Endothelial cell of umbilical vein (primary cell): ENCODE measurements around the gene RNF113B. TPM values are rescaled to one million over a fixed set of nuclear protein-coding genes. Genes with fewer than 3 reads are reported as not detected.

Source experiments
- BruUV-seq: library from RNA; stranded (reverse); fragments of 400-500 nt; replicated peaks from 2 replicates; lab custom pipeline; 2021; lab: Mats Ljungman, UMichigan
- CTCF ChIA-PET: fragments of 300-600, 350-600 bp; sonication (Branson Sonifier 250); formaldehyde crosslinking; loops from one replicate; lab custom pipeline; 2021; ENCODE audit warnings: antibody characterized with exemption, inconsistent platforms; lab: Charles Lee
- POLR2A ChIA-PET: fragments of 300-600, 350-600 bp; sonication (Branson Sonifier 250); formaldehyde crosslinking; loops from one replicate; lab custom pipeline; 2021; ENCODE audit warnings: antibody characterized with exemption, inconsistent platforms; lab: Charles Lee
- DNase-seq: peaks from one replicate; pipeline ENCODE4 v3.0.0-alpha.2; 2011; ENCODE audit warnings: low read depth, low spot score
- FAIRE-seq: peaks from 2 replicates; lab custom pipeline; 2011; peaks lifted over from hg19 to GRCh38; lab: Jason Lieb, UNC
- H2AFZ ChIP-seq: 2 replicates; pipeline ENCODE4 v1.6.0; 2012; ENCODE audit warnings: low read depth, low read length, control low read depth, inconsistent platforms
- H3K27ac ChIP-seq: 2 replicates; pipeline ENCODE4 v1.5.1; 2011; ENCODE audit warnings: low read depth, mild to moderate bottlenecking, control low read depth, low read length, moderate library complexity; ENCODE audit not compliant: insufficient read depth
- H3K27me3 ChIP-seq, 2 experiments: 2 replicates each; pipeline versions ENCODE4 v1.6.0 to v1.6.1; 2011; ENCODE audit warnings: low read length in 2 of 2, mixed read lengths in 1 of 2; ENCODE audit not compliant: control insufficient read depth in 2 of 2, insufficient read depth in 2 of 2
- H3K36me3 ChIP-seq, 2 experiments: 2 replicates in 1 of 2; 3 replicates in 1 of 2; pipeline ENCODE4 v1.5.1; 2011; ENCODE audit warnings: low read length in 2 of 2, mild to moderate bottlenecking in 1 of 2, moderate library complexity in 1 of 2; ENCODE audit not compliant: control insufficient read depth in 2 of 2, insufficient read depth in 2 of 2; ENCODE audit errors: extremely low read depth in 1 of 2
- H3K4me1 ChIP-seq: 3 replicates; pipeline ENCODE4 v1.5.1; 2011; ENCODE audit warnings: mild to moderate bottlenecking, low read length; ENCODE audit not compliant: control insufficient read depth, insufficient read depth; ENCODE audit errors: extremely low read depth
- H3K4me2 ChIP-seq: 2 replicates; pipeline ENCODE4 v1.6.1; 2011; ENCODE audit warnings: low read length, control low read depth, mixed read lengths; ENCODE audit not compliant: insufficient read depth
- H3K4me3 ChIP-seq, 3 experiments: fragments of 200-600 bp in 1 of 3; sonication (generic), shearing (Covaris generic) in 1 of 3; replicated peaks in 1 of 3; 2 replicates each; pipeline ENCODE4 v1.5.1; 2011 to 2016; ENCODE audit warnings: control low read depth in 3 of 3, low read length in 3 of 3, mild to moderate bottlenecking in 2 of 3, inconsistent platforms in 1 of 3, low read depth in 1 of 3, moderate library complexity in 1 of 3; ENCODE audit not compliant: insufficient read depth in 1 of 3
- H3K79me2 ChIP-seq: 2 replicates; pipeline ENCODE4 v1.6.0; 2012; ENCODE audit warnings: low read length, inconsistent platforms; ENCODE audit not compliant: control insufficient read depth, insufficient read depth
- H3K9ac ChIP-seq: replicated peaks from 2 replicates; pipeline ENCODE3; 2011; ENCODE audit warnings: low read length, control low read depth; ENCODE audit not compliant: insufficient read depth; ENCODE audit errors: extremely low read depth
- H3K9me1 ChIP-seq: replicated peaks from 3 replicates; pipeline ENCODE4 v1.6.0; 2011; ENCODE audit warnings: mild to moderate bottlenecking, low read length; ENCODE audit not compliant: control insufficient read depth, insufficient read depth; ENCODE audit errors: extremely low read depth
- H3K9me3 ChIP-seq: replicated peaks from 2 replicates; pipeline ENCODE4 v1.5.1; 2012; ENCODE audit warnings: low read length, inconsistent platforms; ENCODE audit not compliant: control insufficient read depth, insufficient read depth
- H4K20me1 ChIP-seq: replicated peaks from 2 replicates; pipeline ENCODE3; 2011; ENCODE audit warnings: mild to moderate bottlenecking, low read length; ENCODE audit not compliant: control insufficient read depth, insufficient read depth; ENCODE audit errors: extremely low read depth
- CTCF ChIP-seq, 2 donors: IDR thresholded peaks; 1 replicate in 1 of 2; 2 replicates in 1 of 2; pipeline ENCODE4 v1.5.1; 2011; ENCODE audit warnings: low read length in 2 of 2, mild to moderate bottlenecking in 2 of 2, moderate library complexity in 2 of 2, control low read depth in 1 of 2, inconsistent platforms in 1 of 2, low read depth in 1 of 2; ENCODE audit not compliant: insufficient read depth in 1 of 2; ENCODE audit errors: extremely low read depth in 1 of 2
- EZH2 ChIP-seq: IDR thresholded peaks from 2 replicates; pipeline ENCODE4 v1.6.1; 2012; ENCODE audit warnings: borderline replicate concordance, low read depth, mild to moderate bottlenecking, moderate library complexity, low read length, inconsistent platforms; ENCODE audit not compliant: severe bottlenecking
- FOS ChIP-seq: IDR thresholded peaks from 2 replicates; pipeline ENCODE4 v1.6.1; 2011; ENCODE audit warnings: mild to moderate bottlenecking, low read length, moderate library complexity, borderline replicate concordance; ENCODE audit not compliant: insufficient read depth
- JUN ChIP-seq: IDR thresholded peaks from 2 replicates; pipeline ENCODE4 v1.6.1; 2011; ENCODE audit warnings: borderline replicate concordance, low read depth; ENCODE audit not compliant: insufficient read length, insufficient read depth
- MAX ChIP-seq: IDR thresholded peaks from 2 replicates; pipeline ENCODE4 v1.6.1; 2011; ENCODE audit not compliant: insufficient read depth, insufficient read length
- POLR2AphosphoS5 ChIP-seq: IDR thresholded peaks from 2 replicates; pipeline ENCODE4 v1.6.1; 2012; ENCODE audit warnings: low read depth, mild to moderate bottlenecking, control low read depth, low read length, moderate library complexity; ENCODE audit not compliant: insufficient read depth
- dilution Hi-C: fragments of 300-500 bp; cut with MboI; formaldehyde crosslinking; loops from one replicate; pipeline ENCODE4 v1.15.0; 2019; ENCODE audit warnings: low sequenced_read_pairs; ENCODE audit not compliant: extremely low pct_ligation_motif_present
- intact Hi-C: fragments of 100-400 bp; cut with micrococcal nuclease; formaldehyde crosslinking; loops from one replicate; pipeline ENCODE4 v1.10.0; 2022
- polyA plus RNA-seq, 4 experiments: library from polyadenylated mRNA; depleted of rRNA in 3 of 4; stranded (reverse) in 3 of 4; unstranded in 1 of 4; fragments of >200 nt; gene quantifications; 2 replicates each; pipeline versions ENCODE4 v1.2.1 to v1.2.3, GENCODE V29; 2011 to 2012; ENCODE audit warnings: missing spikeins in 1 of 4
- total RNA-seq: library from RNA; stranded (reverse); gene quantifications from 2 replicates; pipeline ENCODE4 v1.2.3, GENCODE V29; 2021

The RNF113B gene
- total and polyA plus RNA-seq, 2 donors (not counting 3 experiments of a cell fraction or from before 2014, with no cell fraction given) = not detected

GRCh38 chr13:98155475-98156109, 21.5 kb downstream of the RNF113B start:
- Histone ChIP-seq H3K9me1 (no peaks in the 10 kb centered on the region), H3K27ac (no peak overlapping the region), H3K4me1 (no peaks in the 10 kb centered on the region), H3K36me3 (no peaks in the 10 kb centered on the region), H4K20me1 (peaks cover 3% of the 10 kb centered on the region), H3K79me2 (peaks cover 28% of the 10 kb centered on the region), H2AFZ (no peak overlapping the region), H3K27me3 (no peaks in the 10 kb centered on the region), H3K9ac (no peak overlapping the region), H3K4me2 (no peak overlapping the region), H3K9me3 (no peaks in the 10 kb centered on the region), H3K4me3 (no peak overlapping the region)
- dilution Hi-C loops (no loop called here), intact Hi-C loops (no loop called here)
- POLR2A ChIA-PET = no interaction called here
- peak; percentile 70 for DNase-seq
- CTCF ChIA-PET = interaction anchor here (0.6 to 1.2 kb wide), 5 partner anchors 14 to 518 kb away, joined by 3 to 5 read pairs (median 3); no protein-coding TSS in a partner anchor
- no peak for TF ChIP-seq EZH2
- TF ChIP-seq FOS = no peak
- no peak for TF ChIP-seq MAX
- TF ChIP-seq CTCF (IDR thresholded peaks at IDR 0.05; ENCODE audit: extremely low read depth in 1 of 2, insufficient read depth in 1 of 2, low read depth in 1 of 2, low read length in 2 of 2) = no peak
- no peak for TF ChIP-seq JUN
- TF ChIP-seq POLR2AphosphoS5 = no peak
- no TSS peak for BruUV-seq
- FAIRE-seq = peak; percentile 75
